GM23338 (cell line): ENCODE measurements around the gene SPIRE1. TPM values are rescaled to one million over a fixed set of nuclear protein-coding genes. Genes with fewer than 3 reads are reported as not detected.

Experiments
- ATAC-seq: fragments of 200-7000 bp; cut with Tn5 transposase; 3 replicates; pipeline ENCODE4 v1.9.1; 2020
- DNase-seq: peaks from one replicate; pipeline ENCODE4 v3.0.0-alpha.2; 2015; ENCODE audit warnings: low spot score
- H2AFZ ChIP-seq: fragments of 200-600 bp; sonication (generic); 2 replicates; pipeline ENCODE4 v1.8.0; 2016; ENCODE audit warnings: antibody characterized with exemption, mild to moderate bottlenecking, moderate library complexity
- H3F3A ChIP-seq: fragments of 200-600 bp; sonication (generic); replicated peaks from 2 replicates; pipeline ENCODE4 v1.8.0; 2017; ENCODE audit warnings: antibody characterized with exemption, mixed run types, low read depth
- H3K27ac ChIP-seq: fragments of 200-600 bp; sonication (generic); 2 replicates; pipeline ENCODE4 v1.6.1; 2016; ENCODE audit warnings: low read depth
- H3K27me3 ChIP-seq: fragments of 200-600 bp; sonication (generic); 2 replicates; pipeline ENCODE4 v1.8.0; 2016; ENCODE audit warnings: mild to moderate bottlenecking, mixed run types, moderate library complexity; ENCODE audit not compliant: insufficient read depth
- H3K36me3 ChIP-seq: fragments of 200-600 bp; sonication (generic); 2 replicates; pipeline ENCODE4 v1.8.0; 2016; ENCODE audit warnings: mild to moderate bottlenecking; ENCODE audit not compliant: insufficient read depth
- H3K4me1 ChIP-seq: fragments of 200-600 bp; sonication (generic); 2 replicates; pipeline ENCODE4 v1.8.0; 2016; ENCODE audit warnings: mild to moderate bottlenecking, moderate library complexity; ENCODE audit not compliant: insufficient read depth
- H3K4me2 ChIP-seq: fragments of 200-600 bp; sonication (generic); 2 replicates; pipeline ENCODE4 v1.7.1; 2017; ENCODE audit warnings: mixed run types
- H3K4me3 ChIP-seq: fragments of 200-600 bp; sonication (generic); 2 replicates; pipeline ENCODE4 v1.6.1; 2016; ENCODE audit warnings: mixed run types
- H3K79me2 ChIP-seq: fragments of 200-600 bp; sonication (generic); replicated peaks from 2 replicates; pipeline ENCODE4 v1.8.0; 2017; ENCODE audit warnings: mild to moderate bottlenecking; ENCODE audit not compliant: insufficient read depth
- H3K9me2 ChIP-seq: fragments of 200-600 bp; sonication (generic); 2 replicates; pipeline ENCODE4 v1.8.0; 2017; ENCODE audit not compliant: insufficient read depth
- H4K20me1 ChIP-seq: fragments of 200-600 bp; sonication (generic); replicated peaks from 2 replicates; pipeline ENCODE4 v1.8.0; 2017; ENCODE audit warnings: mild to moderate bottlenecking; ENCODE audit not compliant: insufficient read depth
- H3K27ac Mint-ChIP-seq: 2 replicates; pipeline ENCODE4 v1.8.0; 2020; ENCODE audit warnings: inconsistent platforms, mild to moderate bottlenecking, moderate library complexity, mixed read lengths
- H3K27me3 Mint-ChIP-seq: 3 replicates; pipeline ENCODE4 v1.8.0; 2022; ENCODE audit warnings: low read depth, mild to moderate bottlenecking, moderate library complexity, mixed read lengths, inconsistent platforms; ENCODE audit not compliant: insufficient read depth, poor library complexity
- H3K36me3 Mint-ChIP-seq: 3 replicates; pipeline ENCODE4 v1.8.0; 2021; ENCODE audit warnings: low read depth, mild to moderate bottlenecking, inconsistent platforms, moderate library complexity, mixed read lengths
- H3K4me1 Mint-ChIP-seq: 3 replicates; pipeline ENCODE4 v1.8.0; 2020; ENCODE audit warnings: mild to moderate bottlenecking, inconsistent platforms, mixed read lengths
- H3K4me3 Mint-ChIP-seq: 3 replicates; pipeline ENCODE4 v1.8.0; 2021; ENCODE audit warnings: moderate library complexity, mild to moderate bottlenecking, inconsistent platforms, mixed read lengths
- H3K9me3 Mint-ChIP-seq: 3 replicates; pipeline ENCODE4 v1.8.0; 2020; ENCODE audit warnings: moderate library complexity, mild to moderate bottlenecking, inconsistent platforms, mixed read lengths
- CTCF ChIP-seq, 2 experiments: fragments of 200-600 bp in 1 of 2; sonication (generic) in 1 of 2; conservative IDR thresholded peaks; 2 replicates each; pipeline versions ENCODE4 v1.5.1 to v1.6.1; 2016 to 2017; ENCODE audit warnings: antibody characterized with exemption in 2 of 2, low read depth in 2 of 2, mild to moderate bottlenecking in 2 of 2, moderate library complexity in 1 of 2
- EZH2 ChIP-seq: fragments of 200-600 bp; sonication (generic); IDR thresholded peaks from one replicate; pipeline ENCODE4 v1.8.0; 2017; ENCODE audit warnings: antibody characterized with exemption, mild to moderate bottlenecking, low read depth; ENCODE audit not compliant: unreplicated experiment
- NANOG ChIP-seq: IDR thresholded peaks from 2 replicates; pipeline ENCODE4 v1.6.1; 2016; ENCODE audit warnings: antibody characterized with exemption, borderline replicate concordance
- POLR2AphosphoS5 ChIP-seq: IDR thresholded peaks from 2 replicates; pipeline ENCODE4 v1.6.1; 2016; ENCODE audit warnings: antibody characterized with exemption, low read depth
- REST ChIP-seq: IDR thresholded peaks from one replicate; pipeline ENCODE4 v1.6.1; 2018; ENCODE audit warnings: antibody characterized with exemption; ENCODE audit not compliant: unreplicated experiment
- ZNF114 ChIP-seq: fragments of 250-450 bp; sonication (Bioruptor Pico); IDR thresholded peaks from 2 replicates; pipeline ENCODE4 v1.5.0; 2020; ENCODE audit warnings: mild to moderate bottlenecking, moderate library complexity
- polyA plus RNA-seq: library from polyadenylated mRNA; unstranded; fragments of >200 nt; fragmentation: Nextera tagmentation; extraction: Ambion mirVana; gene quantifications from 2 replicates; pipeline ENCODE4 v1.2.1, GENCODE V29; 2016
- total RNA-seq: library from RNA; depleted of rRNA; stranded (reverse); fragments of >200 nt; shearing (Covaris generic); gene quantifications from 2 replicates; pipeline ENCODE4 v1.2.3, GENCODE V29; 2014

Gene SPIRE1
- total and polyA plus RNA-seq, 2 experiments from 2014 or later: 2.9 to 15.5 TPM

- Histone ChIP-seq H3K9me2 (no peaks in the 10 kb centered on the region), H3K79me2 (no peaks in the 10 kb centered on the region), H3K36me3 (no peaks in the 10 kb centered on the region; the same call in 1 of the 2 replicates), H2AFZ (no peak overlapping the region), H3K27ac (no peak overlapping the region), H3K27me3 (no peaks in the 10 kb centered on the region), H3K4me3 (no peak overlapping the region; the same call in 1 of the 2 replicates), H4K20me1 (no peaks in the 10 kb centered on the region), H3K4me1 (peaks cover 5% of the 10 kb centered on the region), H3K4me2 (peak overlapping the region; percentile 67), H3F3A (peaks cover 7% of the 10 kb centered on the region)
- no peak overlapping the region for H3K27ac Mint-ChIP-seq
- peak; percentile 5 for ATAC-seq
- no peaks in the 10 kb centered on the region for H3K27me3 Mint-ChIP-seq
- H3K36me3 Mint-ChIP-seq: peaks cover 20% of the 10 kb centered on the region
- H3K4me3 Mint-ChIP-seq: peak overlapping the region; percentile 71; the same call in 2 of the 3 replicates
- no peak for TF ChIP-seq EZH2
- TF ChIP-seq ZNF114 (CRISPR knock-in tag): no peak
- peak; percentile 32 to 36; a peak in 3 of 4 replicates for TF ChIP-seq CTCF (conservative IDR thresholded peaks at IDR 0.05; ENCODE audit: low read depth in 2 of 2)
- peaks cover 12% of the 10 kb centered on the region for H3K4me1 Mint-ChIP-seq
- peaks cover 3% of the 10 kb centered on the region; the same call in 1 of the 3 replicates for H3K9me3 Mint-ChIP-seq
- DNase-seq: peak; percentile 53
Observed at GRCh38 chr18:12421732-12422131, 236.2 kb downstream of the SPIRE1 start.

GRCh38 chr18:12420821-12421421, 237.0 kb downstream of the SPIRE1 start:
- Histone ChIP-seq H3K9me2 (no peaks in the 10 kb centered on the region), H3F3A (peaks cover 7% of the 10 kb centered on the region), H3K4me2 (peak overlapping the region; percentile 67), H3K27me3 (no peaks in the 10 kb centered on the region), H3K27ac (peak overlapping the region; percentile 43), H3K4me3 (peak overlapping the region; percentile 56), H3K36me3 (no peaks in the 10 kb centered on the region), H2AFZ (peak overlapping the region; percentile 69; the same call in 1 of the 2 replicates), H4K20me1 (no peaks in the 10 kb centered on the region), H3K4me1 (peaks cover 7% of the 10 kb centered on the region), H3K79me2 (no peaks in the 10 kb centered on the region)
- Mint-ChIP-seq H3K27me3 (no peaks in the 10 kb centered on the region), H3K4me3 (peak overlapping the region; percentile 71), H3K36me3 (peaks cover 17% of the 10 kb centered on the region), H3K9me3 (peaks cover 3% of the 10 kb centered on the region; the same call in 1 of the 3 replicates), H3K4me1 (peaks cover 15% of the 10 kb centered on the region), H3K27ac (no peak overlapping the region)
- TF ChIP-seq NANOG: no peak
- TF ChIP-seq POLR2AphosphoS5: peak; percentile 60
- peak; percentile 72 for ATAC-seq
- DNase-seq: peak; percentile 87

GRCh38 chr18:12417687-12418086, 240.2 kb downstream of the SPIRE1 start:
- Mint-ChIP-seq H3K27ac (no peak overlapping the region), H3K4me3 (no peak overlapping the region), H3K9me3 (peaks cover 3% of the 10 kb centered on the region; the same call in 1 of the 3 replicates), H3K4me1 (peaks cover 22% of the 10 kb centered on the region), H3K36me3 (peaks cover 2% of the 10 kb centered on the region), H3K27me3 (no peaks in the 10 kb centered on the region)
- no peaks in the 10 kb centered on the region for H3K36me3 ChIP-seq
- no peaks in the 10 kb centered on the region for H3K27me3 ChIP-seq
- H4K20me1 ChIP-seq: no peaks in the 10 kb centered on the region
- no peaks in the 10 kb centered on the region for H3K9me2 ChIP-seq
- no peak overlapping the region for H3K4me3 ChIP-seq
- H3K4me2 ChIP-seq: no peak overlapping the region
- DNase-seq (no peak), ATAC-seq (no peak)
- no peak overlapping the region for H2AFZ ChIP-seq
- peaks cover 13% of the 10 kb centered on the region for H3K4me1 ChIP-seq
- no peaks in the 10 kb centered on the region for H3K79me2 ChIP-seq
- H3K27ac ChIP-seq: 0 out of 2 replicates have a peak overlapping the region, but pooled peaks have one; percentile 45
- peaks cover 7% of the 10 kb centered on the region for H3F3A ChIP-seq
- TF ChIP-seq REST: no peak
